Measurements from ENCODE around the gene KCNH1.

Gene KCNH1

DNA sequence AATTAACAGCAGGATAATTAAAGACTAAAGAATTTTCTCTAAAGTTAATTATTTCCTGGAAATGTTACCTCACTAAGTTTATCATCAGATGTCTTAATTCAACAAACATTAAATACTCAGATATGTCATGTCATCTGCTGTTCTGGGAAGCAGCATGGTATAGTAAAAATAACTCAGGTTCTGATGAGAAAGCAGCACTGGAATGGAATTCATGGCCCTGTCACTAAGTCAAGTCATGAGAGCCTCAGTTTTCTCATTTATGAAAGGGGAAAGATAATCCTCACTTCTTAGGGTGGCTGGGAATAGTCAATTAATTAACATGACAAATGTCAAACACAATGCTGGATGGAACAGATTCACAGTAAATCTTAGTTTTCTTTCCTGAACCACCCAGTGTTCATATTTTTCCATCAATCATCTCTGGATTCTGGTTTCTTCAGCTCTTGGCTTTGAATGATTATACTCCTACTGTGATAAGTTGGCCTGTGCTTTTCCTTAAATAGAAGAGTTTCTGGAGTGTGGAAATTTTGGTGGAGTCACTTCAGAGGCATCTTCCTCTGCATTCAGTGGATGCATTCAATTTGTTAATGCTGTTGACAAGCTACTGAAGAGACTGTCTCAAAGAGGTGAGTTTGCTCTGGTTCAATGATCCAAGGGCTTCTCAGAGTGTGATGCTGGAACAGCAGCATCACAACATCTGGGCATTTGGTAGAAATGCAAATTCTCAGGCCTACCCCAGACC, 319.4 kb downstream of the KCNH1 start (continued):
- TF ChIP-seq, protein P1, sequence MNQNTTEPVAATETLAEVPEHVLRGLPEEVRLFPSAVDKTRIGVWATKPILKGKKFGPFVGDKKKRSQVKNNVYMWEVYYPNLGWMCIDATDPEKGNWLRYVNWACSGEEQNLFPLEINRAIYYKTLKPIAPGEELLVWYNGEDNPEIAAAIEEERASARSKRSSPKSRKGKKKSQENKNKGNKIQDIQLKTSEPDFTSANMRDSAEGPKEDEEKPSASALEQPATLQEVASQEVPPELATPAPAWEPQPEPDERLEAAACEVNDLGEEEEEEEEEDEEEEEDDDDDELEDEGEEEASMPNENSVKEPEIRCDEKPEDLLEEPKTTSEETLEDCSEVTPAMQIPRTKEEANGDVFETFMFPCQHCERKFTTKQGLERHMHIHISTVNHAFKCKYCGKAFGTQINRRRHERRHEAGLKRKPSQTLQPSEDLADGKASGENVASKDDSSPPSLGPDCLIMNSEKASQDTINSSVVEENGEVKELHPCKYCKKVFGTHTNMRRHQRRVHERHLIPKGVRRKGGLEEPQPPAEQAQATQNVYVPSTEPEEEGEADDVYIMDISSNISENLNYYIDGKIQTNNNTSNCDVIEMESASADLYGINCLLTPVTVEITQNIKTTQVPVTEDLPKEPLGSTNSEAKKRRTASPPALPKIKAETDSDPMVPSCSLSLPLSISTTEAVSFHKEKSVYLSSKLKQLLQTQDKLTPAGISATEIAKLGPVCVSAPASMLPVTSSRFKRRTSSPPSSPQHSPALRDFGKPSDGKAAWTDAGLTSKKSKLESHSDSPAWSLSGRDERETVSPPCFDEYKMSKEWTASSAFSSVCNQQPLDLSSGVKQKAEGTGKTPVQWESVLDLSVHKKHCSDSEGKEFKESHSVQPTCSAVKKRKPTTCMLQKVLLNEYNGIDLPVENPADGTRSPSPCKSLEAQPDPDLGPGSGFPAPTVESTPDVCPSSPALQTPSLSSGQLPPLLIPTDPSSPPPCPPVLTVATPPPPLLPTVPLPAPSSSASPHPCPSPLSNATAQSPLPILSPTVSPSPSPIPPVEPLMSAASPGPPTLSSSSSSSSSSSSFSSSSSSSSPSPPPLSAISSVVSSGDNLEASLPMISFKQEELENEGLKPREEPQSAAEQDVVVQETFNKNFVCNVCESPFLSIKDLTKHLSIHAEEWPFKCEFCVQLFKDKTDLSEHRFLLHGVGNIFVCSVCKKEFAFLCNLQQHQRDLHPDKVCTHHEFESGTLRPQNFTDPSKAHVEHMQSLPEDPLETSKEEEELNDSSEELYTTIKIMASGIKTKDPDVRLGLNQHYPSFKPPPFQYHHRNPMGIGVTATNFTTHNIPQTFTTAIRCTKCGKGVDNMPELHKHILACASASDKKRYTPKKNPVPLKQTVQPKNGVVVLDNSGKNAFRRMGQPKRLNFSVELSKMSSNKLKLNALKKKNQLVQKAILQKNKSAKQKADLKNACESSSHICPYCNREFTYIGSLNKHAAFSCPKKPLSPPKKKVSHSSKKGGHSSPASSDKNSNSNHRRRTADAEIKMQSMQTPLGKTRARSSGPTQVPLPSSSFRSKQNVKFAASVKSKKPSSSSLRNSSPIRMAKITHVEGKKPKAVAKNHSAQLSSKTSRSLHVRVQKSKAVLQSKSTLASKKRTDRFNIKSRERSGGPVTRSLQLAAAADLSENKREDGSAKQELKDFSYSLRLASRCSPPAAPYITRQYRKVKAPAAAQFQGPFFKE (tag by site-specific recombination; IDR thresholded peaks at IDR 0.05; ENCODE audit: borderline replicate concordance): no peak
- TF ChIP-seq ZNF76 (tag by site-specific recombination; IDR thresholded peaks at IDR 0.05; ENCODE audit: borderline replicate concordance, low read depth) (no peak), KLF9 (tag by site-specific recombination; IDR thresholded peaks at IDR 0.05; ENCODE audit: low read depth) (no peak), ZNF311 (tag by site-specific recombination; IDR thresholded peaks at IDR 0.05; ENCODE audit: borderline replicate concordance) (no peak)
- TF ChIP-seq, protein P2, sequence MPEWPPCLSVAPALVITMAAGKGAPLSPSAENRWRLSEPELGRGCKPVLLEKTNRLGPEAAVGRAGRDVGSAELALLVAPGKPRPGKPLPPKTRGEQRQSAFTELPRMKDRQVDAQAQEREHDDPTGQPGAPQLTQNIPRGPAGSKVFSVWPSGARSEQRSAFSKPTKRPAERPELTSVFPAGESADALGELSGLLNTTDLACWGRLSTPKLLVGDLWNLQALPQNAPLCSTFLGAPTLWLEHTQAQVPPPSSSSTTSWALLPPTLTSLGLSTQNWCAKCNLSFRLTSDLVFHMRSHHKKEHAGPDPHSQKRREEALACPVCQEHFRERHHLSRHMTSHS (tag by site-specific recombination; IDR thresholded peaks at IDR 0.05): no peak

DNA sequence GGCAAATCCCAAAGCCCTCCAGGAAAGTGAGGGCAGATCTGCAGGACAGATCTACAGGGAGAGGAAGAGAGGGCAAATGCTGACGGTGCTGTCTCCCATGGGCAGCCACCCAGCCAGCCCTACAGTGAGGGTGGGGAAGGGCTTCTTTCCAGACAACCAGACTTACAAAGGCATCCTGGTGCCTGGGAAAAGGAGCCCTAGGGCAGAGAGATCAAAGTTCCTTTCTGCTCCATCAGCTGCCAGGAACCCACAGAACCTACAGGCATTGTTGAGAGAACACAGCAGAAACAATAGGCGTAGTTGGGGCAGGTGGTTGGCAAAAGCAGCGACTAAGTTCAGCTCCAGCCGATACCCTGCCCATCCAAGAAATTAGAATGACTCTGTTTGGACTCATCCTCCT, 332.4 kb downstream of the KCNH1 start:
- ChIA-PET CTCF (no interaction called here), POLR2A (no interaction called here)
- H3K4me3 ChIP-seq (ENCODE audit: low read depth, low read length): no peak overlapping the region
- TF ChIP-seq ZNF426 (tag by site-specific recombination; IDR thresholded peaks at IDR 0.05) (no peak), ZNF624 (tag by site-specific recombination; IDR thresholded peaks at IDR 0.05) (no peak), ZFHX2 (tag by site-specific recombination; conservative IDR thresholded peaks at IDR 0.05) (no peak), SCRT2 (tag by site-specific recombination; IDR thresholded peaks at IDR 0.05) (no peak), ZNF768 (tag by site-specific recombination; IDR thresholded peaks at IDR 0.05) (no peak), ZNF776 (tag by site-specific recombination; IDR thresholded peaks at IDR 0.05; ENCODE audit: borderline replicate concordance) (no peak), ZNF211 (tag by site-specific recombination; IDR thresholded peaks at IDR 0.05; ENCODE audit: low read depth) (no peak), ZNF558 (tag by site-specific recombination; IDR thresholded peaks at IDR 0.05) (no peak), ZNF843 (tag by site-specific recombination; IDR thresholded peaks at IDR 0.05) (no peak), ZNF155 (tag by site-specific recombination; IDR thresholded peaks at IDR 0.05) (no peak), OSR2 (tag by site-specific recombination; IDR thresholded peaks at IDR 0.05) (no peak)
- TF ChIP-seq, protein P3, sequence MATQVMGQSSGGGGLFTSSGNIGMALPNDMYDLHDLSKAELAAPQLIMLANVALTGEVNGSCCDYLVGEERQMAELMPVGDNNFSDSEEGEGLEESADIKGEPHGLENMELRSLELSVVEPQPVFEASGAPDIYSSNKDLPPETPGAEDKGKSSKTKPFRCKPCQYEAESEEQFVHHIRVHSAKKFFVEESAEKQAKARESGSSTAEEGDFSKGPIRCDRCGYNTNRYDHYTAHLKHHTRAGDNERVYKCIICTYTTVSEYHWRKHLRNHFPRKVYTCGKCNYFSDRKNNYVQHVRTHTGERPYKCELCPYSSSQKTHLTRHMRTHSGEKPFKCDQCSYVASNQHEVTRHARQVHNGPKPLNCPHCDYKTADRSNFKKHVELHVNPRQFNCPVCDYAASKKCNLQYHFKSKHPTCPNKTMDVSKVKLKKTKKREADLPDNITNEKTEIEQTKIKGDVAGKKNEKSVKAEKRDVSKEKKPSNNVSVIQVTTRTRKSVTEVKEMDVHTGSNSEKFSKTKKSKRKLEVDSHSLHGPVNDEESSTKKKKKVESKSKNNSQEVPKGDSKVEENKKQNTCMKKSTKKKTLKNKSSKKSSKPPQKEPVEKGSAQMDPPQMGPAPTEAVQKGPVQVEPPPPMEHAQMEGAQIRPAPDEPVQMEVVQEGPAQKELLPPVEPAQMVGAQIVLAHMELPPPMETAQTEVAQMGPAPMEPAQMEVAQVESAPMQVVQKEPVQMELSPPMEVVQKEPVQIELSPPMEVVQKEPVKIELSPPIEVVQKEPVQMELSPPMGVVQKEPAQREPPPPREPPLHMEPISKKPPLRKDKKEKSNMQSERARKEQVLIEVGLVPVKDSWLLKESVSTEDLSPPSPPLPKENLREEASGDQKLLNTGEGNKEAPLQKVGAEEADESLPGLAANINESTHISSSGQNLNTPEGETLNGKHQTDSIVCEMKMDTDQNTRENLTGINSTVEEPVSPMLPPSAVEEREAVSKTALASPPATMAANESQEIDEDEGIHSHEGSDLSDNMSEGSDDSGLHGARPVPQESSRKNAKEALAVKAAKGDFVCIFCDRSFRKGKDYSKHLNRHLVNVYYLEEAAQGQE (tag by site-specific recombination; IDR thresholded peaks at IDR 0.05): no peak
- TF ChIP-seq, protein P4, sequence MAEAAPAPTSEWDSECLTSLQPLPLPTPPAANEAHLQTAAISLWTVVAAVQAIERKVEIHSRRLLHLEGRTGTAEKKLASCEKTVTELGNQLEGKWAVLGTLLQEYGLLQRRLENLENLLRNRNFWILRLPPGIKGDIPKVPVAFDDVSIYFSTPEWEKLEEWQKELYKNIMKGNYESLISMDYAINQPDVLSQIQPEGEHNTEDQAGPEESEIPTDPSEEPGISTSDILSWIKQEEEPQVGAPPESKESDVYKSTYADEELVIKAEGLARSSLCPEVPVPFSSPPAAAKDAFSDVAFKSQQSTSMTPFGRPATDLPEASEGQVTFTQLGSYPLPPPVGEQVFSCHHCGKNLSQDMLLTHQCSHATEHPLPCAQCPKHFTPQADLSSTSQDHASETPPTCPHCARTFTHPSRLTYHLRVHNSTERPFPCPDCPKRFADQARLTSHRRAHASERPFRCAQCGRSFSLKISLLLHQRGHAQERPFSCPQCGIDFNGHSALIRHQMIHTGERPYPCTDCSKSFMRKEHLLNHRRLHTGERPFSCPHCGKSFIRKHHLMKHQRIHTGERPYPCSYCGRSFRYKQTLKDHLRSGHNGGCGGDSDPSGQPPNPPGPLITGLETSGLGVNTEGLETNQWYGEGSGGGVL (tag by site-specific recombination; IDR thresholded peaks at IDR 0.05): no peak
- TF ChIP-seq, protein P5, sequence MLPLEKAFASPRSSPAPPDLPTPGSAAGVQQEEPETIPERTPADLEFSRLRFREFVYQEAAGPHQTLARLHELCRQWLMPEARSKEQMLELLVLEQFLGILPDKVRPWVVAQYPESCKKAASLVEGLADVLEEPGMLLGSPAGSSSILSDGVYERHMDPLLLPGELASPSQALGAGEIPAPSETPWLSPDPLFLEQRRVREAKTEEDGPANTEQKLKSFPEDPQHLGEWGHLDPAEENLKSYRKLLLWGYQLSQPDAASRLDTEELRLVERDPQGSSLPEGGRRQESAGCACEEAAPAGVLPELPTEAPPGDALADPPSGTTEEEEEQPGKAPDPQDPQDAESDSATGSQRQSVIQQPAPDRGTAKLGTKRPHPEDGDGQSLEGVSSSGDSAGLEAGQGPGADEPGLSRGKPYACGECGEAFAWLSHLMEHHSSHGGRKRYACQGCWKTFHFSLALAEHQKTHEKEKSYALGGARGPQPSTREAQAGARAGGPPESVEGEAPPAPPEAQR (tag by site-specific recombination; IDR thresholded peaks at IDR 0.05): no peak
- TF ChIP-seq, protein P6, sequence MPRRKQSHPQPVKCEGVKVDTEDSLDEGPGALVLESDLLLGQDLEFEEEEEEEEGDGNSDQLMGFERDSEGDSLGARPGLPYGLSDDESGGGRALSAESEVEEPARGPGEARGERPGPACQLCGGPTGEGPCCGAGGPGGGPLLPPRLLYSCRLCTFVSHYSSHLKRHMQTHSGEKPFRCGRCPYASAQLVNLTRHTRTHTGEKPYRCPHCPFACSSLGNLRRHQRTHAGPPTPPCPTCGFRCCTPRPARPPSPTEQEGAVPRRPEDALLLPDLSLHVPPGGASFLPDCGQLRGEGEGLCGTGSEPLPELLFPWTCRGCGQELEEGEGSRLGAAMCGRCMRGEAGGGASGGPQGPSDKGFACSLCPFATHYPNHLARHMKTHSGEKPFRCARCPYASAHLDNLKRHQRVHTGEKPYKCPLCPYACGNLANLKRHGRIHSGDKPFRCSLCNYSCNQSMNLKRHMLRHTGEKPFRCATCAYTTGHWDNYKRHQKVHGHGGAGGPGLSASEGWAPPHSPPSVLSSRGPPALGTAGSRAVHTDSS (tag by site-specific recombination; IDR thresholded peaks at IDR 0.05): no peak

More for the DNA sequence above, 332.4 kb downstream of the KCNH1 start:
- Histone ChIP-seq H3K27ac (ENCODE audit: extremely low read depth, low read depth, low read length) (no peak overlapping the region), H3K9me3 (ENCODE audit: control insufficient read depth, insufficient read depth, low read depth, low read length) (no peaks in the 10 kb centered on the region), H3K4me1 (ENCODE audit: control insufficient read depth, insufficient read depth, low read length) (no peaks in the 10 kb centered on the region), H3K36me3 (ENCODE audit: control insufficient read depth in 2 of 2, insufficient read depth in 1 of 2, low read length in 2 of 2) (no peaks in the 10 kb centered on the region)

Data from HEK293 (cell line).